ENCODE measurements around the gene QRFP.

The QRFP gene, protein sequence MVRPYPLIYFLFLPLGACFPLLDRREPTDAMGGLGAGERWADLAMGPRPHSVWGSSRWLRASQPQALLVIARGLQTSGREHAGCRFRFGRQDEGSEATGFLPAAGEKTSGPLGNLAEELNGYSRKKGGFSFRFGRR

DNA sequence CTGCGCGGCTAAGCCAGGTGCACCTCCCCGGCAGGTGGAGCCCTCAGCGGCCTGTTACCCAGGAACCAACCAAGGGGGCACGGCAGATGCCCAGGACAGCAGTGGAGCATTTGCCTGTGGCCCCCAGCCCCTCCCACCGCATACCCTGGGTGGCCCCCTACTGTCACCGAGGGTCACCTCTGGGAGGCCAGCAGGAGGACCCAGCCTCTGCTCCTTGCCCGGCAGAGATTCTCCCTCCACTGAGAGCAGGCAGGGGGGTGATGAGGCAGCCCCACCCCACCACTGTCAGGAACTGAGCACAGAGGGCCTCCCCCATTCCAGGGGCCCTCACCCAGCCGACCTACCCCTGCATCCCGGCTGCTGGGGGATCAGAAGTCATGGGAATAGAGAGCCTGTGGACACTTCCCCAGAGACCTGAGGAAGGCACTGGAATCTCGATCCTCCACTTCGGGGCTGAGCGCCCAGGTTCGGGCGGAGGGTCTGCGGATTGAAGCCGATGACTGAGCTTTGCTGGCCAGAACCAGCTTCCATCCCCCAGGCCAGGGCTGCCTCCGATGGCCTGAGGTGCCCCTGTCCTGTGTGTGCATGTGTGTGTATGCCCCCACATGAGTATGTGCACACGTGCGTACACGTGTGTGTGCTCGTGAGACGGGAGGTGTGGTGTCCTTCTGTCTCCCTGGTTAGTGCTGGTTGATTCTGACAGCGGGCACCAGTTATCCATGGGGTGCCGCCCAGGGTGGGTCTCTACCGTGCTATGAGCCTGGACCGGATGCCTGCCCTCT, at the start of gene QRFP:
Gene QRFP (minus strand): TSS at position 580 of the 782 bp plus-strand sequence. CDS start 2,974 bp downstream, outside the sequence.
- no peak for DNase-seq (ENCODE audit: low spot score)

DNA sequence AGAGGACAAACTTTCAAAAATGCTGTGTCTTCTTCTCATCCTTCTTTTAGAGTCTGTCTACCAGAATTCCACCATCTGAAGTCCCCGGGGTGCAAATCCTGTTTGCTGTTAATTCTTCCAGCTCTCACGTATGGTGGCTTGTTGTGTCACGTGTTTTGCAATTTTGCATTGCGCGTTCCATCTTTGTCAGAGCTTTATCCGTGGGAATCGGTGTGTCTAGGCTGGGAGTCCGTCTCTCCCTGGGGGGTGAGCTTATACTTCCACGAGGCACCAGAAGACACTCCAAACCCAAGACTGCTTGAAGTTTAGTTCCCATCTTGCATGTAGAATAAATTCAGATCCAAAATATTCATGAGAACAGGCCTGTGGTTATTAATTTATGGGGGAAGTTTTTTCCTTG, 48.6 kb upstream of the QRFP start:
- no peak for DNase-seq (ENCODE audit: low spot score)

DNA sequence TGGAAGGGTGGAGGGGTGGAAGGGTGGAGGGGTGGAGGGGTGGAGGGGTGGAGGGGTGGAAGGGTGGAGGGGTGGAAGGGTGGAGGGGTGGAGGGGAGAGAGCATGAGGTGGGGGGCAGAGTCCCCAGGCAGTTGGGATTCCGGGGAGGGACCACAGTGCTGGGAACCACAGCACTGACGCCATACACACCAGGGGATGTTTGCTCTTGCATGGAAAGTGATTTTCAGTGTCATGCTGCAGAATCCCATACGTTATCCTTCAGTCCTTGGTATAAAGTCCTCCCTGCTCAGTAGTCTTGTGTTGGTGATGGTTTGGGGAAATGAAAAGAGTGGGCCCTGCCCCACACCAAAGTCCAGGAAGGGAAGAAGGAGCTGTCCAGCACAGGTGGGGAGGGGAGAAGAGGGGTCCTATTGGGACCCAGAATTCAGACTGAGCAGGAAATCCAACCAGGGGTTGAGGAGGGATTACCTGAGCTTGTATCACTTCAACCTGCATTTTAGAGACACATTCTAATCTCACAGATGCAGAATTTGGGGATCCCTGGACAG, 48.0 kb upstream of the QRFP start:
- DNase-seq (ENCODE audit: low spot score), result no peak

DNA sequence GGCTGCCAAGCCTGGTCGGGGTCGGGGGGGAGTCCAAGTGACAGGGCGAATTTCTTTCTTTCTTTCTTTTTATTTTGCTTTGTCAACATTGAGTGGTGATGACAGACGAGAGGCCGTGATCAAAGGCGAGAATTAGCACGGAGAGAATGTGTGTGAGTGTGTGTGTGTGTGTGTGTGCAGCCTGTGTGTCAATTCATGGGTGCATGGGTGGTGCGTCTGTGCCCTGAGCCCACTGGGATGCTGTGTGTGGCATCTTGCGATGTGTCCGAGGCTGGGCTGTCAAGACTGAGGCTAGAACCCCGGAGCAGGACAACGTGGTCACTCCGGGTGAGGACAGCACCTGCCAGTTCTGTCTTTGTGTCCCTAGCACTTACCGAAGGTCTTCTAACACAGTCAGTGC, 47.2 kb upstream of the QRFP start:
- DNase-seq (ENCODE audit: low spot score), result no peak

DNA sequence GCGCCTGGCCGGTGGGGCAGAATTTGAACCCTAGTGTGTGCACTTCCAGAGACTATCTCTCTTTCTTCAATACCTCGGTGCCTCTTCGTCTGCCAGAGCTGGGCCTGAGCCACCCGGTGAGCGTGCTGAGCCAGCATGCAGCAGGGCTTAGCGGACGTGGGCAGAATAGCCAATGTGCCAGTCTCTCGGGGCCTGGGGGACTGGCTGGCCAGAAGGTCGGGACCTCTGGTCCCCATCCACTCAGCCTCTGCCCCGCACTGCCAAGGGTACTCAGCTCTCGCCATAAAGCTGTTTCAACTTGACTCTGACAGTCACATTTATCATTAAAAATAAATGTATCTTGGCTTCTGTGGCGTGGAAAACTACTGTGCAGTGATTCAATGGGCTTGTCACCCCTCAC, 46.6 kb upstream of the QRFP start:
- DNase-seq (ENCODE audit: low spot score), result no peak

DNA sequence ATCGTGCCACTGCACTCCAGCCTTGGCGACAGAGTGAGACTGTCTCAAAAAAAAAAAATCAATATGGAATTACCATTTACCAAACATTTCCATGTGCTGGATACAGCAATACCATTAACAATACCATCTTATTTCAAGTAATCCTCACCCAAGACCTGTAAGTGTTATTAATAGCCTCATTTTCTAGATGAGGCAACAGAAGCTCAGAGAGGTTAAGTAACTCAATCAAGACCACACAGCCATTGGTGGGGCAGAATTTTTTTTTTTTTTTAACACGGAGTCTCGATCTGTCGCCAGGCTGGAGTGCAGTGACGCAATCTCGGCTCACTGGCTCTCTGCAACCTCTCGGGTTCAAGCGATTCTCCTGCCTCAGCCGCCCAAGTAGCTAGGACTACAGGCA, 46.1 kb upstream of the QRFP start:
- DNase-seq (ENCODE audit: low spot score), result no peak

DNA sequence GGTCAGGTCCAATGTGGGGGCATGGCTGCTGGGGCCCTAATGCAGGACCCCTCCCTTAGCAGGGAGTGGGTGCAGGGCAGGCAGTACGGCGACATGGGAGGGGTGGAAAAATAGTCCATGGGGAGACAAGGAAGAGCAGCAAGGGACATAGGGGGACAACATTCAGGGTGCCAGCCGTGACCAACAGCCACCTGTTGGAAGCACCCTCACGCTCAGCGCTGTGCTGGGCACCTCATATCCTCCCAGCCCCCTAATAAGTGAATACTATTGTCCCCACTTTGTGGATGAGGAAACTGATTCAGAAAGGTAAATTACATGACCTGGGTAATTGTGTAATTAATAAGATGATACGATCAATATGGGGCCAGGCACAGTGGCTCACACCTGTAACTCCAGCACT, 45.5 kb upstream of the QRFP start:
- no peak for DNase-seq (ENCODE audit: low spot score)

DNA sequence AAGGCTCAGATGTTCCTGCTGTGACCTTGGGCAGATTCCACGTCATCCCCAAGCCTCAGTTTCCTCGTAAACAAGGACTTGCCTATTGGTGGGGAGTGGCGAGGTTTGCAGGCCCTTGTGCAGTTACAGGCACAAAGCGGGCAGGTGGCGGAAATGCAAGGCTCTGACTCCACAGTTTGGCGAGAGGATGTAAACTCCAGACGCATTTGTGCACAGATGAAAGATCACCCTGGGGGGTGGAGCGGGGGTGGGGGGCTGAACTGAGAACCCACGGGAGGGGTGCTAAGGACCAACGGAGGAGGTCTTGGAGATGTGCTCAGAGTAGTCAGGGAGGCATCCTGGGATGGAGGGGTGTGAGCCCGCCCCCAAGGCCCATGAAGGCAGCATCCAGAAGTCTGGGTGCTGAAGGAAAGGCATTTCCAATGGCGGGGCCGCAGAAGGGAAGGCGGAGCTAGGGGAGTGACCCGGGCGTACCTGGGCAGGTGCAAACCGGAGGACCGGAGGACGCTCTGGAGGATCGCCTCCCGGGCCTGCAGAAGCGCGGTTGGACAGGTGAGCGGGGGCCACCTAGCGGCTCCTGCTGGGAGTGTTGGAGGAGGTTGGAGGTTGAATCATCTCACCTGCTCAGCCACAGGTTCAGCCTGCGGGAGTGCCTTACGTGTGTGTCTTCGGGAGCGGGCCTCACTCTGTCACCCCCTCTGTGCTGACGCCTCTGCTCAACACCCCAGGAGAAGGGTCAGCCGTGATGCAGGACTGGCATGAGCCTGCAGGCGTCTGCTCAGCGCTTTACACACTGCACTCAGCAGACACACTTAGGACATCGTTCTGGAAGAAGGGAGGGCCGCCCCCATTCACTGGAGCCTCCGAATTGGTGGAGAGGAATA, 44.3 kb upstream of the QRFP start:
- DNase-seq (ENCODE audit: low spot score), result no peak

DNA sequence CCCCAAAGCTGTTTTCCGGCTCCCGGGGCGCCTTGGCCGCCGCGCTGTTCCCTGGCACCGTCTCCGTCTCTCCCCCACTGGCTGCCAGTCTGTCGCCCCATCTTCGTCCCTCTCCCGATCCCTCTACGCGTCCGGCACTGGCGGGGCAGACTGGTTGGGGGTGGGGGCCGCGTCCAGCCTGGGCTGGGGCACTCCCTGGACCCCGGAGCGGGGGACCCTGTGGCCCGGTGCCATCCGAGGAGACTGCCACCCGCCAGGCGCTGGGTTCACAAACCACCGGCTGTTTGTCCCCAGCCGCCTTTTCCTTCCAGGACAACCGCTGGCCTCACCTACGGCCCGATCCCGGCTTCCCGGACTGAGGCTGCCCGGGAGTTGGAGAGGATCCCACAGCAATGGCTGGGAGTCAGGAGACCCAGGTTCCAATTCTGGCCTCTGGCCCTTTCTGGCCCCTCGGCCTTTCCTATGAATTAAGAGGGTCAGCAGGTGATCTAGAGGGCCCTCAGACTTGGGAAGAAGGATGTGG, 43.5 kb upstream of the QRFP start:
- no peak for DNase-seq (ENCODE audit: low spot score)

DNA sequence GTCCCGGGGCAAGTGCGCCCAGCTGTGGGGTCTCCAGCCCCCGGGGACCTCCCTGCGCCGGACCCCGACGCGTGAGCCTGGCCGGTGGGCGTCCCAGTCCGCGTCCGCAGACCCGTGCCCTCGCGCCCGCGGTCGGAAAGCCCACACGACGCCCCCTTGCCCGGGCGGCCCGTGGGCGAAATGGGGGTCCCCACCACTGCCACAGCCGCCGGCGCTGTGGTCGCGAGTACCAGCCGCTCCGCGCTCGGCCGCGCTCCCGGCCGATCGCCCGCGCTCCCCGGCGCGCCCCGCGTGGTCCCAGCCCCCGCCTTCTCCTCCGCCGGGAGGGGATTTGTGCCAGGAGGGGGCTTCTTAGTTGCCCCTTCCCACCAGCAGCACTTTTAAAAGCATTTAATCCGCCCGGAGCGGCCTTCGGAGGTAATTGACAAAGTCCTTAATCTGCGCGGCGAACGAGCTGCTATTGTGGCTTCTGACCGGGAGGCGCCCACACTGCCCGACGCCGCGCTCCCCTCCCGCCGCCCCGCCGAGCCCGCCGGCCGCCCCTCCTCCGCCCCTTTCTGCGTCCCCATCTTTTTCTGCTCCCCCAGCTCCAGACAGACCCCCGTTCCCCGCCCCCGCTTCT, 42.9 kb upstream of the QRFP start:
- no peak for DNase-seq (ENCODE audit: low spot score)

DNA sequence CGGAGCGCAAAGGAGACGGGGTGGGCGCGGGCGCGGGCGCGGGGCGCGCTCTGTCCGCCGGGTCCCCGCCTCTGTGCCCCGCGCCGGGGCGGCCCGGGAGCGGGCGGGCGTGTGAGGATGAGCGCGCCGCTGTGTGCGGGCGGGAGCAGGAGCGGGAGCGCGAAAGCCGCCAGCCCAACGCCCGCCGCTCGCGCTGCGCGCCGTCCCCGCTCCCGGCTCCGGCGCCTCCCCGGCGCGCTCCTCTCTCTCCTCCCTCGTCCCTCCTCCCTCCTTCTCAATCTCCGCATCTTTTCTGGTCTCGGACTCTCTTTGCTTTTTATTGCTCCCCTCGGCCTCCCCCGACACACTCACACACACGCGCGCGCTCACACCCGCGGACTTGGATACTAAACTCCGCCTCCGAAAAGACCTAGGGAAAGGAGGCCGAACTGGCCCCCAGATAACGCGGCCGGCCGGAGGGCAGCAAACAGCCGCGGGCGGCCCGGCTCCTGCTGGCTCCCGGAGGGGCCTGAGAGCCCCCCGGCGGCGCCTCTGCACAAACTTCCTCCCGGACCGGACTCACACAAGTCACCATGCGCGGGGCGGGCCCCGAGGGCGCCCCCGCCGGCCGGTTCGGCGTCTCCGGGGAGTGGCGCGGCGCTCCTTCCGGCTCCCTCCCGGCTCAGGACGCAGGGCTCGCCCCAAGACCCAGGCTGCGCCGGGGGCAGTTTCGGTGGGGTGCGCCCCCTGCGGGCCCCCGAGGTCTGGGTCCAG, 42.2 kb upstream of the QRFP start, which contains the start of gene FIBCD1:
Gene FIBCD1 (minus strand): TSS at position 596 of the 753 bp plus-strand sequence. CDS start 640 bp downstream, outside the sequence.
- no peak for DNase-seq (ENCODE audit: low spot score)

DNA sequence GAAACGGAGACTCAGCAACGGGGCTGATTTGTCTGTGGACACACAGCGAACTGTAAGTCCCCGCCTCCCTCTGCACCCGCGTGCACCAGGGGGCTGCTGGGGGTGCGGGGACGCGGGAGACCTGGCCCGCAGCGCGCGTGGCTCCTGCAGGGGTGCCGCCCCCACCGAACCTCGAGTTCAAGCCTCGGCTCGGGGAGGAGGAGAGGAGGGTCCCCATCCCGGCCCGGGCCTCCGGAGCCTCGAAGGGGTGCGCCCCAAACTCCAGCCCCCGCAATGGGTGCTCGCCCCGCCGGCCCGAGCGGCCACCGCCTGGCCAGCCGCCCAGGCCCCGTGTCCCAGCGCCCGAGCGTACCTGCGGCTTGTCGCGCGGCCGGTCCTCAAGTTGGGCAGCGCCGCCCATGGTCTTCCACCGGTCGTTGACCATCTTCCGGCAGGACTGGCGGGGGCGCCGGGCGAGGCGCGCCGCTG, 41.6 kb upstream of the QRFP start:
- DNase-seq (ENCODE audit: low spot score), result no peak

DNA sequence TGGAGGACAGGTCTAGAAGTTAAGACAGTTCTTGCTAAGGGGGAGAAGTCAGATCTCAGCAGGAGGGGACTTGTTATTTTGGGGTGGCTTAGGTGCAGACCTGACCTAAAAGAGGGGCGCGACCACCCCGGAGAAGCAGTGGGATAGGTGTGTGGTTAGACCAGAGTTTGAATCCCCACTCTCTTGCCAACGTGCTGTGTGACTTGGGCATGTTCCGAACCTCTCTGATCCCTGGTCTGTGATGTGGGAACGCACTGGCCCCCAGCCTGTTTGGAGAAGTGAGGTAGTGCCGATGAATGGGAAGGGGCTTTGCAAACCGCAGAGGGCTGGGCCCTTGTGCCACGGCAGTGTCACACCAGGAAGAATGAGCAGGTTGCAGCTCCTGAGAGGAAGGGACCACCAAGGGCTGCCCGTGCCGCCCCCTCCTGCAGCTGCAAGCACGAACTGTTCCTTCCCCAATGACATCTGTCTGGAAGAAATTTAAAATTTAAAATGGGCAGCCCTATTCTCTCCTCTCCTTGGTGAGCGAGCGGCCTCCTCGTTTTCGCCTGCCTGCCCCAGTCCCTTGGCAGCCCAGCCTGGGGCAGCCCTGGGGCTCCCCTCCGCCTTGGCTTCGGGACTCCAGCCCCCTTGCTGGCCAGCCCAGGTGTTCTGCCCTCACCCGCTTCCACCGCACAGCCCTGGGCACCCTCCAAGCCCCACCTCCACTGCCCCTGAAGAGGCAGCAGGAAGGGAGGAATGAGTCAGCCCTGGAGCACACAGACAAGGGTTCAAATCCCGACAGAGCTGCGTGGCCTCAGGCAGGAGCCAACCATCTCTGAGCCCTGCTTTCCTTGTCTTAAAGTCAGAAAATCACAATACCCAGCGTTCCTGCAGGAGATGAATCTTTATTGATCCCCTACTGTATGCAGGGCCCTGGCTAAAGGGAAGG, 40.8 kb upstream of the QRFP start:
- no peak for DNase-seq (ENCODE audit: low spot score)

DNA sequence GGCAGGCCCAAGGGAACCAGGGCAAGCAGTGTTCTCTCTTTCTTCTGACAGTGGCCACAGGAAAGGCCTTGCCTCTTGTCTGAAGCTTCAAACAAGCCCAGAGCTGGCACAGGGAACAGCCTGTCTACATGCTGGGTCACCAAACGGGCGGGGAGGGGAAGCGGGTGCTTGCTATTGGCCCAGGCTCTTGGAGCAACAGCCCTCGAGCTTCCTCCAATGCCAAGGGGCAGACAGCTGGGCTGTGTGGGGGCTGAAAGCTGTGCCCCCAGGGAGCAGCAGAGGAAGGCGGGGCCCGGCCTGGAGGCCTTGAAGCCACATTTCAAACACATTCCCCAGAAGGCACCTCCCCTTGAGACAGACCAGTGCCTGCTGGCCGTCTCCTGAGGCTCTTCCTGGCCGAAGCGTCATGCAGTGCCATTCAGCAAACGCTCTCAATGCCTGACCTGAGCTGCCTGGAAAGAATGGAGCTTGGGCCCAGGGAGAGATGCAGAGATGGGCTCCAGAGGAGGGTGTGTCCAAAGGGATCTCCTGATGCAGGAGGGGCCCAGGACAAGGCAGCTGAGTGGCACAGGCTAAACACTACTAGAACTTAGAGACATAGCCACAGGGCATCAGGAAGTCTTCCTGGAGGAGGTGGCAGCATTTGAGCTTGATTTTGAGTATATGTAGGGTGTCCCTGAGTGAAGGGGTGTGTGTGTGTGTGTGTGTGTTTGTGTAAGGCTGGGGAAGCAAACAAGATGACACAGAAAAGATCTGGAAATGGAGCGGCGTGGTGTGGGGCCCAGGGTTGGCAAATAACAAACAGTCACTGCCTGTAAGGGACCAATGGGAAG, 39.9 kb upstream of the QRFP start:
- DNase-seq (ENCODE audit: low spot score), result no peak

DNA sequence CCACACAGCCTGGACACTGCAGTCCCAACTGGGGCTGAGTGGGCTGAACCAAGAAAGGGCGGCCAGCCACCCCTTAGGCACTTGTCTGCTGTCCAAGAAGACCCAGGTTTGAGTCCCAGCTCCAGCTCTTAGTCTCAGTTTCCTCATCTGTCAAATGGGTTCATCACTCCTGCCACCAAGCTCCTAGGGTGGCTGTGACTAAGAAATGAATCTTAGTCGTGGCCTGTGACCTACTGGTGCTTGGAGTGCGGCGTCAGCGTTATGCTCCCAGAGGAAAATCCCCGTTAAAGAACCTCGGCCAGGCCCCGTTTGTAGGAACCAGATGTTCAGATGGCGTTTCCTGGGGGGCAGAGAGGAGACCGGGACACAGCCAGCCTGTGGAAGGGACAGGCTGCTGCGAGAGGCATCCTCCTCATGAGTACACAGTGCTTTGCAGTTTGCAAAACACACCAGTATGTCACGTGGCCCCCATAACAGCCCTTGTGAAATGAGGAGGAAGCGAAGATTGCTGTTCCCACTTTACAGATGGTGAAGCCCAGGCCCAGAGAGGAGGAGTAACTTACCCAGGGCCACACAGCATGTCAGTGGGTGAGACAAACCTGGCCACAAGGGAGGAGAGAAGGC, 39.1 kb upstream of the QRFP start:
- DNase-seq (ENCODE audit: low spot score), result no peak

DNA sequence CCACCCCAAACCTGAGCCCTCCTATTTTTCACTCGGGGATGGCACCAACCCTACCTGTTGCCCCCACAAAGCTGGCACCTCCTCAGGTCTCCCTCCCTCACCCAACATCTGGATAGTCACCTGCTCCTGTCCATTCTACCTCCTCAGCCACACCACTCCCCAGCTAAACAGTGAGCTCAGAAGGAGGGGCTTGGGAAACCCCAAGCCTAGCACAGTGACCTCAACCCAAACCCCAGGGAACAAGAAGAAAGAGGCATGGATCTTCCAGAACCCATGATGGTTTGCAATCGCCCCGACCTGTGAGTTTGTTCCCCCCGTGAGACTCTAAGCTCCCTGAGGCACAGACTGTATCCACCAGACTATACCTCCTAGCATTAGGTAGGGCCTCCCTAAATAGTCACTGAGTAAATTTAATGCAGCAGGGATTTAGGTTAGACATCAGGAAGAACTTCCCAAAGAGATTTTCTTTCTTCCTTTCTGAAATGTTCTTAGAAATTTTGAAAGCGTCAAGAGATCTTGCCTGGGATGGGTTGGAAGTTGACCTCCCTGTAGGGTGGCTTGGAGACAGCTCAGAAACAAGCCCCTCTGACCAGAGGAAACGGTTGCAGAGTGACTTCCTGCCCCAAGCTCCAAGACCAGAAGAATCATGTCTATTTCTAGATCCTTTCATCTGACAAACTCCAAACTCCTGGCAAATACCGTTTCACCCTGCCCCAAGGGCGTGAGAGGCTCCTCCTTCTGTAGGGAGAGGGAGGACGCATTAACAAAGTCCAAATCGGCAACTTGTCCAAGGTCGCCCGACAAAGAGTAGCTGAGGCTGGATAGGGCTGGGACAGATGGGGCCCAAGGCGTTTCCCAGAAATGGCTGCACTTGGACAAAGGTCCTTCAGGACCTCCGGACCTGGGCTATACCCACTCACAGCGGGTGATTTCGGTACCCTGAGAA, 38.4 kb upstream of the QRFP start:
- DNase-seq (ENCODE audit: low spot score), result no peak

DNA sequence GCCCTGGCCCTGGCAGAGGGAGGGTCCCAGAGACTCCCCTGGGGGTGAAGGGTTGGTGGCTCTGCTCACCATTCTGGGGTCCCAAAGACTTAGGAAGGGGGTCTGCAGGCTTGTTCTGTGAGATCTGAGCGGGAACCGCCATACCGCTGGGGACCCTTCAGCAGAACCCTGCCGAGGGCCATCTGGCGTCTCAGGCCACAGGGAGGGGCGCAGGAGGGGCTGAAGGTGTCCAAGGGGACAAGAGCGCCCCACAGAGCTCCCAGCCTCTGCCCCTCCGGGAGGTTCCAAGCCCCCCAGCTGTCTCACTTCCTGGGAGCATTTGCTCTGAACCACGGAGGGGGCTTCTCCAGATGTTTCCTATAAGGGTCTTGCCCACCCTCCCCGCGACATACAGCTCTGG, 37.6 kb upstream of the QRFP start:
- DNase-seq (ENCODE audit: low spot score), result no peak
